ENCODE measurements around the gene ARHGAP26.

ARHGAP26 gene

GRCh38 chr5:142826741-142827492 lies 56.7 kb downstream of the ARHGAP26 start:
- peak; percentile 84 for ATAC-seq (replicated peaks)
- Mint-ChIP-seq H3K9me3 (no peaks in the 10 kb centered on the region), H3K4me3 (peak overlapping the region; percentile 51 to 59), H3K4me1 (ENCODE audit: low read depth in 2 of 2) (peaks cover 79 to 93% of the 10 kb centered on the region in 2 donors), H3K27me3 (no peaks in the 10 kb centered on the region), H3K36me3 (ENCODE audit: insufficient read depth) (no peaks in the 10 kb centered on the region), H3K27ac (peak overlapping the region; percentile 60 to 63)
- peak in 2 of 3 experiments; percentile 8 to 16 for DNase-seq

GRCh38 chr5:142827934-142828576 lies 57.9 kb downstream of the ARHGAP26 start:
- Mint-ChIP-seq H3K9me3 (no peaks in the 10 kb centered on the region), H3K27me3 (no peaks in the 10 kb centered on the region), H3K4me1 (ENCODE audit: low read depth in 2 of 2) (peaks cover 78 to 91% of the 10 kb centered on the region in 2 donors), H3K4me3 (peak overlapping the region in 1 of 2 donors; percentile 14), H3K36me3 (ENCODE audit: insufficient read depth) (no peaks in the 10 kb centered on the region), H3K27ac (peak overlapping the region; percentile 51 to 80)
- DNase-seq (no peak), ATAC-seq (replicated peaks) (no peak)

GRCh38 chr5:142828797-142829535 lies 58.8 kb downstream of the ARHGAP26 start:
- no peak overlapping the region for H3K4me3 Mint-ChIP-seq
- no peaks in the 10 kb centered on the region for H3K9me3 Mint-ChIP-seq
- DNase-seq (no peak), ATAC-seq (replicated peaks) (no peak)
- no peaks in the 10 kb centered on the region for H3K27me3 Mint-ChIP-seq
- peaks cover 74 to 86% of the 10 kb centered on the region in 2 donors for H3K4me1 Mint-ChIP-seq (ENCODE audit: low read depth in 2 of 2)
- H3K27ac Mint-ChIP-seq: peak overlapping the region; percentile 50 to 51
- no peaks in the 10 kb centered on the region for H3K36me3 Mint-ChIP-seq (ENCODE audit: insufficient read depth)

- no peaks in the 10 kb centered on the region for H3K27me3 Mint-ChIP-seq
- DNase-seq (no peak), ATAC-seq (replicated peaks) (no peak)
- peak overlapping the region in 1 of 2 donors; percentile 50 for H3K27ac Mint-ChIP-seq
- peaks cover 71 to 84% of the 10 kb centered on the region in 2 donors for H3K4me1 Mint-ChIP-seq (ENCODE audit: low read depth in 2 of 2)
- peaks cover 4% of the 10 kb centered on the region for H3K36me3 Mint-ChIP-seq (ENCODE audit: insufficient read depth)
- H3K9me3 Mint-ChIP-seq: no peaks in the 10 kb centered on the region
- H3K4me3 Mint-ChIP-seq: no peak overlapping the region
These were observed 59.6 kb downstream of the ARHGAP26 start for GRCh38 chr5:142829801-142830220.

- Mint-ChIP-seq H3K9me3 (no peaks in the 10 kb centered on the region), H3K36me3 (ENCODE audit: insufficient read depth) (peaks cover 4% of the 10 kb centered on the region), H3K4me3 (no peak overlapping the region), H3K27ac (no peak overlapping the region), H3K27me3 (no peaks in the 10 kb centered on the region), H3K4me1 (ENCODE audit: low read depth in 2 of 2) (peaks cover 72 to 86% of the 10 kb centered on the region in 2 donors)
- ATAC-seq (replicated peaks) (no peak), DNase-seq (no peak)
These were observed 60.2 kb downstream of the ARHGAP26 start for GRCh38 chr5:142830241-142831008.

GRCh38 chr5:142831009-142831383 lies 60.8 kb downstream of the ARHGAP26 start:
- no peaks in the 10 kb centered on the region for H3K27me3 Mint-ChIP-seq
- H3K36me3 Mint-ChIP-seq (ENCODE audit: insufficient read depth): peaks cover 4% of the 10 kb centered on the region
- peaks cover 72 to 87% of the 10 kb centered on the region in 2 donors for H3K4me1 Mint-ChIP-seq (ENCODE audit: low read depth in 2 of 2)
- no peak overlapping the region for H3K27ac Mint-ChIP-seq
- no peak for ATAC-seq (replicated peaks)
- H3K9me3 Mint-ChIP-seq: no peaks in the 10 kb centered on the region
- no peak overlapping the region for H3K4me3 Mint-ChIP-seq
- no peak for DNase-seq

- peaks cover 4% of the 10 kb centered on the region for H3K36me3 Mint-ChIP-seq (ENCODE audit: insufficient read depth)
- H3K4me1 Mint-ChIP-seq (ENCODE audit: low read depth in 2 of 2): peaks cover 65 to 83% of the 10 kb centered on the region in 2 donors
- no peak for ATAC-seq (replicated peaks)
- DNase-seq: no peak
- H3K4me3 Mint-ChIP-seq: no peak overlapping the region
- H3K9me3 Mint-ChIP-seq: no peaks in the 10 kb centered on the region
- H3K27me3 Mint-ChIP-seq: no peaks in the 10 kb centered on the region
- no peak overlapping the region for H3K27ac Mint-ChIP-seq
These were observed 62.1 kb downstream of the ARHGAP26 start for GRCh38 chr5:142832263-142832662.

- ATAC-seq (replicated peaks) (no peak), DNase-seq (no peak)
- Mint-ChIP-seq H3K9me3 (no peaks in the 10 kb centered on the region), H3K4me3 (no peak overlapping the region), H3K27me3 (no peaks in the 10 kb centered on the region), H3K36me3 (ENCODE audit: insufficient read depth) (peaks cover 7% of the 10 kb centered on the region), H3K27ac (no peak overlapping the region), H3K4me1 (ENCODE audit: low read depth in 2 of 2) (peaks cover 57 to 73% of the 10 kb centered on the region in 2 donors)
These were observed 63.6 kb downstream of the ARHGAP26 start for GRCh38 chr5:142833517-142834449.

GRCh38 chr5:142834504-142834903 lies 64.3 kb downstream of the ARHGAP26 start:
- Mint-ChIP-seq H3K4me1 (ENCODE audit: low read depth in 2 of 2) (peaks cover 50 to 66% of the 10 kb centered on the region in 2 donors), H3K4me3 (no peak overlapping the region), H3K27ac (no peak overlapping the region), H3K27me3 (no peaks in the 10 kb centered on the region), H3K36me3 (ENCODE audit: insufficient read depth) (peaks cover 7% of the 10 kb centered on the region), H3K9me3 (no peaks in the 10 kb centered on the region)
- ATAC-seq (replicated peaks) (no peak), DNase-seq (no peak)

- Mint-ChIP-seq H3K36me3 (ENCODE audit: insufficient read depth) (peaks cover 7% of the 10 kb centered on the region), H3K27ac (peak overlapping the region in 1 of 2 donors; percentile 20), H3K27me3 (no peaks in the 10 kb centered on the region), H3K9me3 (no peaks in the 10 kb centered on the region), H3K4me3 (peak overlapping the region in 1 of 2 donors; percentile 21), H3K4me1 (ENCODE audit: low read depth in 2 of 2) (peaks cover 46 to 58% of the 10 kb centered on the region in 2 donors)
- no peak for DNase-seq
- ATAC-seq (replicated peaks): peak; percentile 51
These were observed 65.4 kb downstream of the ARHGAP26 start for GRCh38 chr5:142835540-142835939.

- ATAC-seq (replicated peaks): no peak
- Mint-ChIP-seq H3K4me3 (peak overlapping the region in 1 of 2 donors; percentile 21), H3K27me3 (no peaks in the 10 kb centered on the region), H3K27ac (no peak overlapping the region), H3K4me1 (ENCODE audit: low read depth in 2 of 2) (peaks cover 45 to 58% of the 10 kb centered on the region in 2 donors), H3K36me3 (ENCODE audit: insufficient read depth) (peaks cover 7% of the 10 kb centered on the region), H3K9me3 (no peaks in the 10 kb centered on the region)
- DNase-seq: no peak
These were observed 65.9 kb downstream of the ARHGAP26 start for GRCh38 chr5:142836048-142836447.

GRCh38 chr5:142837081-142837725 lies 67.0 kb downstream of the ARHGAP26 start:
- H3K4me1 Mint-ChIP-seq (ENCODE audit: low read depth in 2 of 2): peaks cover 44 to 56% of the 10 kb centered on the region in 2 donors
- ATAC-seq (replicated peaks): no peak
- no peaks in the 10 kb centered on the region for H3K27me3 Mint-ChIP-seq
- no peak overlapping the region for H3K4me3 Mint-ChIP-seq
- no peaks in the 10 kb centered on the region for H3K9me3 Mint-ChIP-seq
- H3K36me3 Mint-ChIP-seq (ENCODE audit: insufficient read depth): peaks cover 7% of the 10 kb centered on the region
- peak overlapping the region in 1 of 2 donors; percentile 9 for H3K27ac Mint-ChIP-seq
- no peak for DNase-seq

All from effector memory CD8-positive, alpha-beta T cell (primary cell).